ENCODE measurements around the gene ATOX1. TPM values are rescaled to one million over a fixed set of nuclear protein-coding genes. Genes with fewer than 3 reads are reported as not detected.
A peak's percentile ranks its signal among the peaks of the same experiment; 100 is the strongest.

Gene ATOX1
- total RNA-seq, 4 donors from 2014 or later, result 59.0 to 185 (median 92.1) TPM

GRCh38 chr5:151781201-151781600 is 22.8 kb upstream of the ATOX1 start:
- no peaks in the 10 kb centered on the region for H3K27me3 ChIP-seq
- H3K36me3 ChIP-seq, result peaks cover 9% of the 10 kb centered on the region
- TF ChIP-seq CTCF (IDR thresholded peaks at IDR 0.05), result no peak
- no peak for TF ChIP-seq POLR2AphosphoS5 (IDR thresholded peaks at IDR 0.05)
- TF ChIP-seq EP300 (IDR thresholded peaks at IDR 0.05), result no peak
- no peak overlapping the region for H3K4me3 ChIP-seq
- peaks cover 33% of the 10 kb centered on the region for H3K4me1 ChIP-seq
- no peak overlapping the region for H3K27ac ChIP-seq
- WGBS, result 37% methylated on average over 1 of the region's 1 CpG
- no peaks in the 10 kb centered on the region for H3K9me3 ChIP-seq
- no peak for DNase-seq (ENCODE audit: low spot score in 2 of 2)

GRCh38 chr5:151780348-151780747 is 21.9 kb upstream of the ATOX1 start:
- no peak overlapping the region for H3K27ac ChIP-seq
- peaks cover 41% of the 10 kb centered on the region for H3K4me1 ChIP-seq
- H3K36me3 ChIP-seq, result peaks cover 9% of the 10 kb centered on the region
- H3K27me3 ChIP-seq, result no peaks in the 10 kb centered on the region
- no peak overlapping the region for H3K4me3 ChIP-seq
- TF ChIP-seq POLR2AphosphoS5 (IDR thresholded peaks at IDR 0.05) (no peak), POLR2A (IDR thresholded peaks at IDR 0.05) (no peak), CTCF (IDR thresholded peaks at IDR 0.05) (no peak)
- no peaks in the 10 kb centered on the region for H3K9me3 ChIP-seq
- DNase-seq (ENCODE audit: low spot score in 2 of 2), result no peak
- 92% methylated on average over 11 of the region's 11 CpGs for WGBS

GRCh38 chr5:151779531-151780125 is 21.2 kb upstream of the ATOX1 start:
- no peak overlapping the region for H3K4me3 ChIP-seq
- H3K27ac ChIP-seq, result no peak overlapping the region
- no peak for DNase-seq (ENCODE audit: low spot score in 2 of 2)
- TF ChIP-seq EP300 (IDR thresholded peaks at IDR 0.05) (no peak), POLR2AphosphoS5 (IDR thresholded peaks at IDR 0.05) (no peak), POLR2A (IDR thresholded peaks at IDR 0.05) (no peak), CTCF (IDR thresholded peaks at IDR 0.05) (no peak)
- WGBS, result 68% methylated on average over 3 of the region's 3 CpGs
- H3K9me3 ChIP-seq, result no peaks in the 10 kb centered on the region
- H3K4me1 ChIP-seq, result peaks cover 43% of the 10 kb centered on the region
- H3K36me3 ChIP-seq, result peaks cover 9% of the 10 kb centered on the region
- no peaks in the 10 kb centered on the region for H3K27me3 ChIP-seq

- WGBS, result 40% methylated on average over 3 of the region's 3 CpGs
- H3K27me3 ChIP-seq, result no peaks in the 10 kb centered on the region
- no peaks in the 10 kb centered on the region for H3K9me3 ChIP-seq
- TF ChIP-seq EP300 (IDR thresholded peaks at IDR 0.05) (no peak), POLR2A (IDR thresholded peaks at IDR 0.05) (no peak), POLR2AphosphoS5 (IDR thresholded peaks at IDR 0.05) (no peak), CTCF (IDR thresholded peaks at IDR 0.05) (no peak)
- H3K4me3 ChIP-seq, result no peak overlapping the region
- H3K27ac ChIP-seq, result no peak overlapping the region
- H3K4me1 ChIP-seq, result peaks cover 55% of the 10 kb centered on the region
- H3K36me3 ChIP-seq, result peaks cover 9% of the 10 kb centered on the region
- DNase-seq (ENCODE audit: low spot score in 2 of 2), result no peak
These were observed 16.7 kb upstream of the ATOX1 start for GRCh38 chr5:151775025-151775606.

GRCh38 chr5:151773951-151774350 is 15.5 kb upstream of the ATOX1 start:
- no peak for TF ChIP-seq POLR2AphosphoS5 (IDR thresholded peaks at IDR 0.05)
- no peak for TF ChIP-seq EP300 (IDR thresholded peaks at IDR 0.05)
- TF ChIP-seq POLR2A (IDR thresholded peaks at IDR 0.05), result no peak
- no peak for TF ChIP-seq CTCF (IDR thresholded peaks at IDR 0.05)
- H3K27me3 ChIP-seq, result no peaks in the 10 kb centered on the region
- peak overlapping the region; percentile 14 for H3K27ac ChIP-seq
- peaks cover 7% of the 10 kb centered on the region for H3K36me3 ChIP-seq
- peaks cover 57% of the 10 kb centered on the region for H3K4me1 ChIP-seq
- H3K4me3 ChIP-seq, result peak overlapping the region; percentile 75
- 4% methylated on average over 3 of the region's 3 CpGs for WGBS
- no peaks in the 10 kb centered on the region for H3K9me3 ChIP-seq
- DNase-seq (ENCODE audit: low spot score in 2 of 2), result no peak
